HCT116 (cell line): ENCODE results near the gene SMAD7. TPM values are rescaled to one million over a fixed set of nuclear protein-coding genes. Genes with fewer than 3 reads are reported as not detected.
A peak's percentile ranks its signal among the peaks of the same experiment; 100 is the strongest.

Experiments
- ATAC-seq: fragments of 200-7000 bp; cut with Tn5 transposase; 2 replicates; pipeline ENCODE4 v1.9.1; 2020; ENCODE audit warnings: mild to moderate bottlenecking, moderate library complexity
- BruUV-seq: library from RNA; stranded (reverse); fragments of 400-500 nt; replicated peaks from 2 replicates; lab custom pipeline; 2021; lab: Mats Ljungman, UMichigan
- CTCF ChIA-PET: fragments of 300-600 bp; sonication (Branson Sonifier 250); formaldehyde crosslinking; loops from one replicate; lab custom pipeline; 2021; ENCODE audit warnings: antibody characterized with exemption; lab: Charles Lee
- POLR2A ChIA-PET: fragments of 300-600, 350-600 bp; sonication (Branson Sonifier 250); formaldehyde crosslinking; loops from one replicate; lab custom pipeline; 2021; ENCODE audit warnings: antibody characterized with exemption; lab: Charles Lee
- RAD21 ChIA-PET, 2 experiments: fragments of 300-600 bp; sonication (Branson Sonifier 250); formaldehyde crosslinking; loops; one replicate each; lab custom pipeline; 2023; ENCODE audit warnings: low total read pairs in 2 of 2; ENCODE audit not compliant: uncharacterized antibody in 2 of 2, unreplicated experiment in 2 of 2, low non-redundant PET in 1 of 2; lab: Charles Lee
- DNase-seq: peaks from one replicate; pipeline ENCODE4 v3.0.0-alpha.2; 2010; ENCODE audit warnings: low read depth, low spot score
- H2AFZ ChIP-seq: fragments of 200-600 bp; shearing (Covaris generic), sonication (generic); 2 replicates; pipeline ENCODE4 v1.6.1; 2017; ENCODE audit warnings: low read depth, mixed run types, mixed read lengths, antibody characterized with exemption, low read length; ENCODE audit not compliant: poor library complexity, severe bottlenecking
- H3K27ac ChIP-seq: 2 replicates; pipeline ENCODE4 v1.5.1; 2012; ENCODE audit warnings: low read depth, low read length
- H3K27me3 ChIP-seq: fragments of 200-600 bp; sonication (generic); 2 replicates; pipeline ENCODE4 v1.6.1; 2016; ENCODE audit warnings: mixed run types, low read length, mixed read lengths; ENCODE audit not compliant: insufficient read depth
- H3K36me3 ChIP-seq, 2 experiments: fragments of 200-500 bp in 1 of 2; fragments of 200-600 bp in 1 of 2; sonication (Bioruptor generic) in 1 of 2; sonication (generic) in 1 of 2; 2 replicates each; pipeline versions ENCODE4 v1.5.1 to v1.6.1; 2014 to 2016; ENCODE audit warnings: low read length in 2 of 2, inconsistent platforms in 1 of 2, mixed read lengths in 1 of 2, mixed run types in 1 of 2; ENCODE audit not compliant: insufficient read depth in 2 of 2, control insufficient read depth in 1 of 2
- H3K4me1 ChIP-seq, 2 experiments: fragments of 200-600 bp in 1 of 2; sonication (generic) in 1 of 2; 2 replicates each; pipeline versions ENCODE4 v1.5.1 to v1.6.1; 2012 to 2017; ENCODE audit warnings: low read length in 2 of 2, inconsistent platforms in 1 of 2, mild to moderate bottlenecking in 1 of 2, mixed read lengths in 1 of 2, mixed run types in 1 of 2, moderate library complexity in 1 of 2; ENCODE audit not compliant: insufficient read depth in 2 of 2, control insufficient read depth in 1 of 2
- H3K4me2 ChIP-seq: fragments of 200-600 bp; sonication (generic); 2 replicates; pipeline ENCODE4 v1.6.1; 2017; ENCODE audit warnings: mixed run types, low read length, mixed read lengths
- H3K4me3 ChIP-seq, 2 experiments: fragments of 200-600 bp in 1 of 2; sonication (generic) in 1 of 2; replicated peaks in 1 of 2; 2 replicates each; pipeline ENCODE4 v1.5.1; 2011 to 2016; ENCODE audit warnings: low read length in 2 of 2, control low read depth in 1 of 2, low read depth in 1 of 2, mild to moderate bottlenecking in 1 of 2, mixed read lengths in 1 of 2, mixed run types in 1 of 2
- H3K79me2 ChIP-seq: fragments of 200-600 bp; sonication (generic); 2 replicates; pipeline ENCODE4 v1.6.1; 2017; ENCODE audit warnings: mild to moderate bottlenecking, mixed run types, low read length, moderate library complexity, mixed read lengths; ENCODE audit not compliant: insufficient read depth
- H3K9ac ChIP-seq: fragments of 200-600 bp; sonication (generic); 2 replicates; pipeline ENCODE4 v1.6.1; 2016; ENCODE audit warnings: low read length, mixed read lengths
- H3K9me2 ChIP-seq: fragments of 200-600 bp; sonication (generic), shearing (Covaris generic); 2 replicates; pipeline ENCODE4 v1.6.1; 2017; ENCODE audit warnings: mixed run types, mild to moderate bottlenecking, moderate library complexity; ENCODE audit not compliant: insufficient read depth
- H3K9me3 ChIP-seq, 2 experiments: fragments of 200-500 bp in 1 of 2; fragments of 200-600 bp in 1 of 2; sonication (Bioruptor generic) in 1 of 2; sonication (generic) in 1 of 2; 2 replicates each; pipeline ENCODE4 v1.6.1; 2014 to 2017; ENCODE audit warnings: low read length in 2 of 2, mixed read lengths in 2 of 2, inconsistent platforms in 1 of 2, low read depth in 1 of 2, mild to moderate bottlenecking in 1 of 2, mixed run types in 1 of 2, moderate library complexity in 1 of 2; ENCODE audit not compliant: control insufficient read depth in 1 of 2, insufficient read depth in 1 of 2
- H4K20me1 ChIP-seq: fragments of 200-600 bp; sonication (generic), shearing (Covaris generic); 2 replicates; pipeline ENCODE4 v1.6.1; 2017; ENCODE audit warnings: mixed run types, mild to moderate bottlenecking, moderate library complexity; ENCODE audit not compliant: insufficient read depth
- ZFX ChIP-seq: fragments of 450-650 bp; IDR thresholded peaks from 2 replicates; pipeline ENCODE4 v1.6.1; 2017
- intact Hi-C: fragments of 100-400 bp; cut with micrococcal nuclease; formaldehyde crosslinking; loops from 2 replicates; pipeline ENCODE4 v1.10.0; 2022
- total RNA-seq: library from RNA; stranded (reverse); gene quantifications from one replicate; pipeline ENCODE4 v1.2.1, GENCODE V29; 2021; ENCODE audit not compliant: unreplicated experiment
- TF ChIP-seq, protein P1 (sequence below), 3 experiments: fragments of 200-600 bp in 1 of 3; sonication (generic) in 1 of 3; IDR thresholded peaks in 2 of 3; conservative IDR thresholded peaks in 1 of 3; 2 replicates each; pipeline ENCODE4 v1.5.1; 2012 to 2017; ENCODE audit warnings: low read depth in 2 of 3, low read length in 2 of 3, antibody characterized with exemption in 1 of 3, borderline replicate concordance in 1 of 3, control low read depth in 1 of 3, mild to moderate bottlenecking in 1 of 3, mixed read lengths in 1 of 3, mixed run types in 1 of 3, moderate library complexity in 1 of 3; ENCODE audit not compliant: insufficient read depth in 1 of 3

Gene SMAD7
- total RNA-seq, 1 experiment from 2014 or later = 7.2 TPM

- TF ChIP-seq, protein P1, sequence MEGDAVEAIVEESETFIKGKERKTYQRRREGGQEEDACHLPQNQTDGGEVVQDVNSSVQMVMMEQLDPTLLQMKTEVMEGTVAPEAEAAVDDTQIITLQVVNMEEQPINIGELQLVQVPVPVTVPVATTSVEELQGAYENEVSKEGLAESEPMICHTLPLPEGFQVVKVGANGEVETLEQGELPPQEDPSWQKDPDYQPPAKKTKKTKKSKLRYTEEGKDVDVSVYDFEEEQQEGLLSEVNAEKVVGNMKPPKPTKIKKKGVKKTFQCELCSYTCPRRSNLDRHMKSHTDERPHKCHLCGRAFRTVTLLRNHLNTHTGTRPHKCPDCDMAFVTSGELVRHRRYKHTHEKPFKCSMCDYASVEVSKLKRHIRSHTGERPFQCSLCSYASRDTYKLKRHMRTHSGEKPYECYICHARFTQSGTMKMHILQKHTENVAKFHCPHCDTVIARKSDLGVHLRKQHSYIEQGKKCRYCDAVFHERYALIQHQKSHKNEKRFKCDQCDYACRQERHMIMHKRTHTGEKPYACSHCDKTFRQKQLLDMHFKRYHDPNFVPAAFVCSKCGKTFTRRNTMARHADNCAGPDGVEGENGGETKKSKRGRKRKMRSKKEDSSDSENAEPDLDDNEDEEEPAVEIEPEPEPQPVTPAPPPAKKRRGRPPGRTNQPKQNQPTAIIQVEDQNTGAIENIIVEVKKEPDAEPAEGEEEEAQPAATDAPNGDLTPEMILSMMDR (IDR thresholded peaks at IDR 0.05 in 2 of 3, conservative IDR thresholded peaks at IDR 0.05 in 1 of 3; ENCODE audit: borderline replicate concordance in 1 of 3, insufficient read depth in 1 of 3, low read depth in 2 of 3, low read length in 2 of 3) = no peak
Measured at GRCh38 chr18:48953104-48953706, 2.4 kb upstream of the SMAD7 start (continued).

DNA sequence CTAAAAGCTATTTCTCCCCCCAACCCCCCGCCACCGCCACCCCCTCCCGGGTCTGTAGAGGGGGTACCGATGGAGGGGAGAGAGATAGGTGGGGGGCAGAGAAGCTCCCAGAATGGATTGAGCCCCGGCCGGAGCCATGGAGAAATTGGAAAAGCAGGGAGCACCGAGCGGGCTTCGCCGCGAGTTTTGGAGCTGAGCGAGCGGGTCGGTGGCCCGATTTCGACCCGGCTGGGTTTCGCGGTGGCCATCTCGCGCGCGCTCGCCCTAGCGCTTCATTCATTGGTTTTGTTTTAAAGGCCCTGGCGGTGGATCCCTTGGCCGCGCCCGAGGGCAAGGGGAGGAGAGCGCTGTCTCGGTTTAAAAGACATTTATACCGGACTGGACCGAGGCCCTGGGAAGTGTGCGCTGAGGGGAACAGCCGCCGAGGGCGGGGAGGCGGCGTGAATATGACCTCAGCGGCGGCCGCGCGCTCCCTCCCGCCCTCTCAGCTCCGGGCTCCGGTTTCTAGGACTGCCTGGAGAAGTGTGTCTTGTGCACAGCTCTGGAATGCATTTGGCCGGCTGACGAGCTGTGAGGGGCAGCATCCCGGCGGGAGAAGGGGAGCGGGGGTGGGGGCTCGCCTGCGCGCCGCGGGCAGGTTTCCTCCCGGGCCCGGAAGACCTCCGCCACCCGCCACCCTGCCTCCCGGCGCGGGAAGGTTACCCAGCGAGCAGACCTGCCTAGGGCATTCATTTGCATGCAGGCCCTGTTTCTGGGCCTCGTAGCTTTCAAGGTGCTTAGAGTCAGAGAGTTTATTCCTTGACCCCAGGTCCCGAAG is 1.7 kb upstream of the SMAD7 start:
- CTCF ChIA-PET = interaction anchor here (1.0 kb wide), 1 partner anchor 45 kb away, joined by 3 read pairs; no protein-coding TSS in a partner anchor
- ATAC-seq (peak; percentile 43), DNase-seq (no peak)
- Histone ChIP-seq H3K9me2 (no peaks in the 10 kb centered on the region), H3K4me2 (peak overlapping the region; percentile 96), H3K36me3 (no peaks in the 10 kb centered on the region), H3K27me3 (peaks cover 4% of the 10 kb centered on the region; the same call in 1 of the 2 replicates), H3K79me2 (peaks cover 12% of the 10 kb centered on the region), H4K20me1 (no peaks in the 10 kb centered on the region), H3K4me1 (peaks cover 38 to 70% of the 10 kb centered on the region in 2 experiments), H3K4me3 (peak overlapping the region; percentile 42 to 61), H3K27ac (peak overlapping the region; percentile 51), H3K9me3 (no peaks in the 10 kb centered on the region), H2AFZ (peak overlapping the region; percentile 97), H3K9ac (peak overlapping the region; percentile 69)
- no TSS peak for BruUV-seq
- POLR2A ChIA-PET = interaction anchor here (0.7 to 1.4 kb wide), 2 partner anchors 9 to 15 kb away, joined by 3 to 4 read pairs; no protein-coding TSS in a partner anchor
- intact Hi-C loops = no loop called here
- RAD21 ChIA-PET = interaction anchor here in 1 of 2 experiments (0.7 kb wide), 1 partner anchor 69 kb away, joined by 3 read pairs; no protein-coding TSS in a partner anchor
- peak; percentile 28; the same call in 1 of the 2 replicates for TF ChIP-seq ZFX
- TF ChIP-seq, protein P1 (IDR thresholded peaks at IDR 0.05 in 2 of 3, conservative IDR thresholded peaks at IDR 0.05 in 1 of 3; ENCODE audit: borderline replicate concordance in 1 of 3, insufficient read depth in 1 of 3, low read depth in 2 of 3, low read length in 2 of 3) = no peak
